Esophagus mucosa (tissue), 1 donor: ENCODE results near the gene KCTD16. TPM values are rescaled to one million over a fixed set of nuclear protein-coding genes. Genes with fewer than 3 reads are reported as not detected.

ENCODE experiments used
- ATAC-seq: fragments of 200-7000 bp; cut with Tn5 transposase; one replicate; pipeline ENCODE4 v1.9.1; 2020
- total RNA-seq: library from RNA; stranded (reverse); gene quantifications from one replicate; pipeline ENCODE4 v1.2.4, GENCODE V29; 2023
- donor health status: DM: yes; HTN: yes; CAD: no.

Gene KCTD16
- total RNA-seq, 1 donor from 2014 or later = not detected

- no peak for ATAC-seq
These were observed 243.7 kb downstream of the KCTD16 start for GRCh38 chr5:144414202-144415029.

DNA sequence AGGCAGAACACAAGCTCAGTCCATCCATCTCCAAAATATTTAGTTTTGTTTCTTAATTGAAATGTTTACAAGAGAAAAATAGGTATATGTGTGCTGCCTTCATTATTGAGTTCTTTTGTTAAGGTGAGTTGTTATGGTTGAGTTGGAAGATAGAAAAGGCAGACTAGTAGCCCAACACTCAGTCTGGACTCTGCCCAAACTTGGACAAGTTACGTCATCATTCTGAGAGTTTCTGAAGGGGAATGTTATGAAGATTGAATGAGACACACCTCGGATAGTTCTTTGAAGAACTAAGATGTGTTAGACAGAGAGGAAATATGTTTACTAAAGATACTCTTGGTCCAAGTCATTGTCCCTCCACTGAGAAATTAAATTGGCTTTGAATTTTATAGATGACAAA lies 245.5 kb downstream of the KCTD16 start:
- ATAC-seq = no peak

GRCh38 chr5:144418719-144419118 lies 248.0 kb downstream of the KCTD16 start:
- no peak for ATAC-seq

GRCh38 chr5:144421411-144421810 lies 250.7 kb downstream of the KCTD16 start:
- no peak for ATAC-seq

- no peak for ATAC-seq
These were observed 251.5 kb downstream of the KCTD16 start for GRCh38 chr5:144422018-144422727.

- ATAC-seq = no peak
These were observed 257.2 kb downstream of the KCTD16 start for GRCh38 chr5:144427866-144428265.

GRCh38 chr5:144428326-144428725 lies 257.7 kb downstream of the KCTD16 start:
- no peak for ATAC-seq

DNA sequence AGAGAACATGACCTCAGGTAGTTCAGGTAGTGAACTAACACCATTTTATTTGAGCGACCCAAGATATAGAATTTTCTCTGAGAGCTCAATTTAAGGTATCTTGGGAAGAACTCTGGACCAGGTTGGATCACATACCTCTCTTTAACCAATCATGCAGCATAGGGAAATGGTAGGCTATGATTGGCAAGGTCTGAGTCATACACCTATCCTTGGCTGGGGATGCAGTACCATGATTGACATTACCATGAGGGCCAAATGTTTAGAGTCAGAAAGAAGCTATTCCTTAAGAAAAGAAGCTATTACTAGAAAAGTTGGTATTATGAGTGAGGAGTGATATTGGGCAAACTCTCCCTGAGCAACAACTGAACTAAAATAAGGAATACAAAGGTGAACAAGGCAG lies 258.7 kb downstream of the KCTD16 start:
- no peak for ATAC-seq

DNA sequence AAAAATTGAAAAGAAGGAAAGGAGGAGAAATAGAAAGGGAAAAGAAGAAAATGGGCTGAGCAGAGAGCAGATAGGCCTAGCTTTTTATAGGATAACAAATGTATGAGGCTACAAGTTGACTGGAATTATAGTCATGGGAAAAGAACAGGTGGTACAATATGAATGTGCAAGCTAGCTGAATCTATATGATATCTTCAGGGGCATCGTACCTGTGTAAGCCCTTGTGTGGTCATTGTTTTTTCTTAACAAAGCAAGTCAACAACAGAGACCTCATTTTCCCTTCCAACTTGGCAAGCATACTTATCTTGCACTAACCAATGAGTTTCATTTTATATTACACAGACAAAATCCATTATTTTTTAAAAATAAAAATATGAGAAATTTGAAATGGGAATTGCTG lies 259.2 kb downstream of the KCTD16 start:
- no peak for ATAC-seq

- no peak for ATAC-seq
These were observed 262.6 kb downstream of the KCTD16 start for GRCh38 chr5:144433140-144433822.

DNA sequence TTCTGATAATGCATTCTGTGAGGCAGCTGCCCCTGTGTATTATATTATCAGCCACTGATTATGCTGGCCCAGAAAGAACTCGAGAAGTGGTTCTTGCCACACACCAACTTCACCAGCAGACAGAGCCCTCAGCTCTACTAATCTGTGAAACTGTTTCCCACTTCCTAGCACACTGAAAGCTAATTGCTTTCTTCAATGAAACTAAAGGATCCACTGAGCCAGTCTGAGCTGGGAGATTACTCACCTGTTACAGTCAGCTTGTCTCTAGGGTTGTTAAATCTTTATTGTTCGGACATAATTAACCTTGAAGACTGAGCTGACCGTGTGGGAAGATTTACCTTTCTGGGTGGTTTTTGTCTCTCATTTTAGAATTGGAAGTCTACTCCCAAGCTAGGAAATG lies 263.2 kb downstream of the KCTD16 start:
- ATAC-seq = no peak

DNA sequence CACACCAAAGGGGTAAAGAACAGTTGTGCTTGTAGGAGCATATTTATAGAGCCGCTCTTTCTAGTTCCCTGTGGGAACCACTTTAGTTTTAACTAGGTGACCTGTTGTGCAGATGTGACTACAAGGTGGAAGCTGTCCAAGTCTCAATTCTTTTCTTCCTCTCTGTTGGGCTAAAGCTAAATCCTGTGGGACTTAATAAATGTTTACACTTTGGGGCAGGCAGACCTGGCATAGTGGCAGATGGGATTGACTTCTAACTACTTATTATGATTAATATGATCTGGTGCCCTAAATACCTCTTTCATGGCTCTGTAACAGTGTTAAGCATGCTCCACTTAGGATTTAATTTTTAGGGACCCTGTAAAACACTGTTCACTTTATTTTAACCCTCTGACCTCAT lies 265.3 kb downstream of the KCTD16 start:
- no peak for ATAC-seq

- ATAC-seq = no peak
These were observed 267.6 kb downstream of the KCTD16 start for GRCh38 chr5:144438237-144438636.

DNA sequence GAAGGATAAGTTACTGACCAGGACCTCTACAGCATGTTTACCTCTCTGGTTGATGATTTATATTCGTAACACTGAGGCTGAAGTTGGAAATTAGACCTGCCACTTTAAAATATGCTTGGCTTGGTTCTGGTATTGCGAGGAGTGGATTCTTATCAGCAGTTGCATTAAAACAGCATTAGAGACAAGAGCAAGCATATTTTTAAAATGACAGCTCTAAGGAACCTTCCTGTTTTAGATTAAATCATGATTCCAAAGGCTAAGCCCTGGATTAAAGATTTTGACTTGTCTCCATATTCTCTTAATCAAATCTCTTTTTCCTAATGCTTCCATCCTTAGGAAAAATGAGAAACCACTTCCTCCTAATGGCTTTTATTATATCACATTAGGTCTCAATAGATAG lies 277.8 kb downstream of the KCTD16 start:
- no peak for ATAC-seq

DNA sequence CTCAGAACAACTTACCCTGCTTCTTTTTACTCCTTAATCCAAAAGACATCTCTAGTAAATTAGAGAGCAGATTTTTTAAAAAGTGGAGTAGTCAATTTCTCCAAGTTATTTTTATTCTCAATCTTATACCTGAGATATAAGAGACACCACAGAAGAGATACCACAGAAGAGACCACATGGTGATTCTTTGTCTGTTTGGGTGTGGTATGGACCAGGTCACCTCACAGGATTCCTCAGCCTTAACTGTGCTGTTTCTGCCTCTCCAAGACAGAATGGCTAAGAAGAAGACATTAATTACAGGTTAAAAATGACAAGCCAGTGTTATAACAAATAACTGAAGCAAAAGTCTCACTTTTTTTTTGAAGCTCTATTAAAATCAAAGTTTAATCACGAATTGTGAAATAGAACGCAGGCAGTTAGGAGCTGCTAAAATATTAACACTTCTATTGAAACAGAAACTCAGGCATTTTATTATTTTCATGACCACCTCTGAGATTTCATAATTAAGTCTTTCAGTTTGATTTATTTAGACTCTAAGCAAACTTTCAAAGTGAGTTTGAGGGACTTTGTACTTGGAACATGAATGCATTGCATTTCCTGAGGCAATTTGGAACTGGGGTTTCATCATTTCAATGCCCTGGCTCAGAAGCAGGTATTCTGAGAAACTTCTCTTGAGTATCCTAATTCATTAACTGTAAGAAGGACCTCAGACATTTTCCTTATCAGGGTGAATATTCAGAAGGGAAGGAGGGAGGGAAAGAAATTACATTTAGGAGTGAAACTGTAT lies 280.7 kb downstream of the KCTD16 start:
- ATAC-seq = no peak

DNA sequence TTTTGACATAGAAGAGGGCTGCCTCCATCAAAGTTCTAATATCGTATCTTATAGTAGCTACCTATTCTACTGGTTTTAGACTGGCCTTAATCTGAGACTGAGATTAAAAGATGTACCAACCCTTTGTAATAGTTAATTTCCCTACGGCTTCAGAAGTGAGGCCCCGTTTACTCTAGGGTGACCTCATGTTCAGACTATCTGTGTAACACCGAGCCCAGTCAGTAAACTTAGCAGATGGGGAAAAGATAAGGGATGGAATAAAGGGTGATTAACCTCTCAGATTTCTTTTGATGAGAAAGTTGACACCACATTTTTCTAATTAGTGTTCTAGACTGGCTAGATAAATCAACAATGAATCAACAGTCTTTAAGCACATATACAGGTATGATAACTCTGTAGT lies 283.1 kb downstream of the KCTD16 start:
- no peak for ATAC-seq

DNA sequence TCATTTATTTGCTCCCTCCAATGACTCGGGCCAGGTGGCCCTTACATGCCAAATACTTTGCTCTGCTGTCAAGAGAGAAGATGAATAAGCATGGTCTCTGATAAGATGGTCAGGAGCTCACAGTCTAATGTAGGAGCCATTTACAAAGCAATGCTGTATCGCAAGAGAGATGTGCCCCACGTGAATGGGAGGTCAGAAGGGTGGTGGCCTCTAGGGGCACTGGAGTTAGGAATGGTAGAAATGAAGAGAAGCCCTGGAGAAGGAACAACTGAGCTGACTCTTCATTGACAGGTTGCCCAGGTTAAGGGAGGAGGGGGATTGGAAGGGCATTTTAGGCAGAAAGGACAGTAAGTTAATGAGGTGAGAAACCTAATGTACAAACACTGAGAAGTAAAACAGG lies 286.5 kb downstream of the KCTD16 start:
- no peak for ATAC-seq

GRCh38 chr5:144458216-144458615 lies 287.5 kb downstream of the KCTD16 start:
- no peak for ATAC-seq

DNA sequence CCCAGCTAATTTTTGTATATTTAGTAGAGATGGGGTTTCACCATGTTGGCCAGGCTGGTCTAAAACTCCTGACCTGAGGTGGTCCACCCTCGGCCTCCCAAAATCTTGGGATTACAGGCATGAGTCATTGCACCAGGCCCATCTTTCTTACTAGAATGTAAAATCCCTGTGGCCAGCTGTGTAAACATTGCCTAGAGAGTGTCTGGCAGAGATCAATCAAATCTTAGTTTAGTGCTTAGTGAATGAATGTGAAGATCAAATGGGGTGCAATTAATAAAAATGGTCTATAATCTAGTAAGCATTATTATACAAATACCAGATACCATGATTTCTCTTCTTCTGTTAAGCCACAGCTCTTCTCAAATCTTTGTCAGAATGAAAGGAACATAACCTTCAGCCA lies 289.9 kb downstream of the KCTD16 start:
- ATAC-seq = no peak

DNA sequence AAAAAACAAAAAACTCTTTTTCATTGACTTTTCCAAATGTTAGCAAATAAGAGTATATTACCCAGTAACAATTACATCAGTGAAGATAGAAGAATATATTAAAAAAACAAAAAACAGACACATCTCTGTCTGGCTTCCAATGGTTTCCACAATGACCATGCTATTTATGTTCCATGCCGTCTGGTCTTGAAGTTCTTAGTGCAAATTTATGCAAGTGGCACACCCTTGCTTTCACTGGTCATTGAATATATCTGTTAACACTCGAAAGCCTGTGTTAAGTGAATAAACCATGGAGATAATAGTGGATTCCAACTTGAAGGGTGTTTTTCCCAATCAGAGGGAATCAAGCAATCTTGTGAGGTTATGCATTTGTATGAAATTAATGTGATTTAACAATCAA lies 291.9 kb downstream of the KCTD16 start:
- ATAC-seq = no peak

DNA sequence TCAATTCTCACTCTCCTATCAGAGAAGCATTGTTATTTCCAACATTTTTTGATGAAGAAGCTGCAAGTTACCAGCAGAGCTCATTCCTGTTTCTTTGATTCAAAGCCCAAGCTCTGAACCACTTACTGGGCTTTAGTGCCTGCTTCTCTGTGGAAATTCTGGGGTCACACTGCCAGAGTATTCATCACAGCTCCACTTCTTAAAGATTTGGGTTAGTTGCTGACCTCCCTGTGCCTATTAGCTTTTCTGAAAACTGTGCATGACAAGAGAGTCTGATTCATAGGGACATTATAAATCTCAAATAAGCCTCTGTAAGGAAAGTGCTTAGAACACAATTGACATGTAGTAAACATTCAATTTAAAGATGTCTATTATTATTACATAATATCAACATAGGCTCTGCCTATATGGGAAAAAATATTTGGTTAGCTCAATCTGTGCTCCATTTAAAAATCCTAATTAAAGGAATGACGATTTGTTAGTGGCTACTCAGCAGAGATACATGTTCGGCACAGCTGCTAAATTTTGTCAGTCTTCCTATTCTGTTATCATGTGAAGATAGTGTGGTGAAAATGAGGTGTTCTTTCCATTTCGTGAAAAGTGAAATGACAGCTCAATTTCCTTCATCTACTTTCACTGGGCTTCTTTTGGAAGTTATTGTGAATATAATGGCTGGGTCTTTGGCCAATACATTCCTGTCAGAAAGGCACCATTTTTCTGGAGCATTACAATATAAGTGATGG lies 293.0 kb downstream of the KCTD16 start:
- no peak for ATAC-seq

DNA sequence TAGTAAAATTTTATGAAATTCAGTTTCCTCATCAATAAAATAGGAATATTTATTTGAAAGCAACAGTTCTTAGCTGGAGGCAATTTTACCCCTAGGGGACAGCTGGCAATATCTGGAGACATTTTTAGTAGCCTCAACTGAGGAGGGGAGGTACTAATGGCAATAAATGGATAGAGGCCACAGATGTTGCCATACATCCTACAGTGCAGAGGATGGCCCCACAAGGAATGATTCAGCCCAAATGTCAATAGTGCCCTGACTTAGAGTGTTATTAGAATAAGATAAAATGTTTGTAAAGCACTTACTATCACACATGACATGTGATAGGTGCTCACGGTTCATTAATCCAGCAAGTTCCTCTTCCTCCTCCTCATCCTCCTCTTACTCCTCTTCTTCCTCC lies 293.6 kb downstream of the KCTD16 start:
- ATAC-seq = no peak
